ENCODE measurements around the gene ASIC1. TPM values are rescaled to one million over a fixed set of nuclear protein-coding genes. Genes with fewer than 3 reads are reported as not detected.

ASIC1 gene
- total and polyA plus RNA-seq, 2 of the 13 experiments (the other 11 are each of a cell fraction or from before 2014, with no cell fraction given), result 0.44 to 1.5 TPM

- no peak for TF ChIP-seq ZHX2 (IDR thresholded peaks at IDR 0.05; ENCODE audit: low read depth)
- TF ChIP-seq ZHX2 (CRISPR knock-in tag; IDR thresholded peaks at IDR 0.05; ENCODE audit: borderline replicate concordance), result no peak
- no peak for TF ChIP-seq KMT2B (CRISPR knock-in tag; IDR thresholded peaks at IDR 0.05)
- peak; percentile 31; the same call in 1 of the 2 replicates for TF ChIP-seq MAZ (IDR thresholded peaks at IDR 0.05; ENCODE audit: borderline replicate concordance, low read depth, low read length)
- TF ChIP-seq MAZ (CRISPR knock-in tag; IDR thresholded peaks at IDR 0.05; ENCODE audit: low read depth), result 0 out of 2 replicates have a peak, but pooled peaks have one; percentile 47
- peak; percentile 91 for TF ChIP-seq CTCF (CRISPR knock-in tag; IDR thresholded peaks at IDR 0.05)
- TF ChIP-seq ZNF790 (CRISPR knock-in tag; IDR thresholded peaks at IDR 0.05; ENCODE audit: borderline replicate concordance), result no peak
- no peak for TF ChIP-seq ZFAT (CRISPR knock-in tag; conservative IDR thresholded peaks at IDR 0.05)
- no peak for TF ChIP-seq ZFP36 (IDR thresholded peaks at IDR 0.05; ENCODE audit: borderline replicate concordance, low read depth, low read length, partially characterized antibody)
- peak; percentile 74 for TF ChIP-seq SMC3 (IDR thresholded peaks at IDR 0.05; ENCODE audit: low read length)
- TF ChIP-seq MTF2 (CRISPR knock-in tag; IDR thresholded peaks at IDR 0.05; ENCODE audit: borderline replicate concordance), result no peak
- TF ChIP-seq HOXA5 (CRISPR knock-in tag; IDR thresholded peaks at IDR 0.05), result 0 out of 2 replicates have a peak, but pooled peaks have one; percentile 31
- no peak for TF ChIP-seq YEATS4 (CRISPR knock-in tag; IDR thresholded peaks at IDR 0.05; ENCODE audit: borderline replicate concordance)
Observed at GRCh38 chr12:50055831-50056638, 1.4 kb upstream of the ASIC1 start (continued).

Data from HepG2 (cell line).